Pancreas (tissue), 10 donors: Measurements from ENCODE around the gene TUT4. TPM values are rescaled to one million over a fixed set of nuclear protein-coding genes. Genes with fewer than 3 reads are reported as not detected.
"Not testable (repeated sequence)": the region's sequence is repeated elsewhere in the genome, so short reads cannot be mapped to it uniquely, and the experiment has no call there.

Source experiments
- ATAC-seq, 4 donors: fragments of 200-7000 bp; cut with Tn5 transposase; one replicate each; pipeline versions ENCODE4 v1.8.0 to v1.9.1; 2020; ENCODE audit warnings: mild to moderate bottlenecking in 4 of 4, moderate library complexity in 4 of 4
- DNase-seq, 6 donors: peaks; one replicate each; pipeline ENCODE4 v3.0.0-alpha.2; 2020
- FAIRE-seq: peaks from 2 replicates; lab custom pipeline; 2012; peaks lifted over from hg19 to GRCh38; lab: Jason Lieb, UNC
- H3K27ac ChIP-seq, 4 donors: fragments of 200-600 bp; sonication (generic); 1 replicate in 3 of 4; 2 replicates in 1 of 4; pipeline versions ENCODE4 v1.5.0 to v1.8.0; 2020
- H3K27me3 ChIP-seq, 4 donors: fragments of 200-600 bp; one replicate each; pipeline ENCODE4 v1.8.0; 2021
- H3K36me3 ChIP-seq, 3 donors: fragments of 200-600 bp; sonication (generic) in 1 of 3; one replicate each; pipeline versions ENCODE4 v1.5.0 to v1.8.0; 2020 to 2021
- H3K4me1 ChIP-seq, 3 donors: fragments of 200-600 bp; one replicate each; pipeline ENCODE4 v1.8.0; 2021
- H3K4me3 ChIP-seq, 4 donors: fragments of 200-600 bp; sonication (generic) in 2 of 4; one replicate each; pipeline versions ENCODE4 v1.5.0 to v1.8.0; 2020 to 2021
- H3K9me3 ChIP-seq, 4 donors: fragments of 200-600 bp; one replicate each; pipeline ENCODE4 v1.8.0; 2021
- WGBS, 2 donors: extraction: QIAGEN DNeasy Blood & Tissue Kit; methylation state at CpG; one replicate each; pipeline ENCODE4 v1.1.7; 2013; 5-methylcytosine and 5-hydroxymethylcytosine counted together
- intact Hi-C, 3 donors: fragments of 100-400 bp; cut with DNase I; formaldehyde crosslinking; loops; one replicate each; pipeline versions ENCODE4 v1.11.1 to v1.14.2; 2022
- polyA plus RNA-seq, 2 donors: library from polyadenylated mRNA; stranded (reverse); fragments of 200-250 nt; gene quantifications; one replicate each; pipeline ENCODE4 v1.2.3, GENCODE V29; 2013
- total RNA-seq, 6 donors: library from RNA; stranded (reverse); fragmentation: NEBNext Ultra II Directional in 4 of 6; extraction: Animal tissue kit (Norgen Biotek cat#: 25700) in 4 of 6; gene quantifications; one replicate each; pipeline versions ENCODE4 v1.2.1 to v1.2.4, GENCODE V29; 2021 to 2023
- TF ChIP-seq, protein P1 (sequence below), 4 donors: fragments of 200-600 bp; sonication (generic) in 3 of 4; IDR thresholded peaks; one replicate each; pipeline versions ENCODE4 v1.5.0 to v1.8.0; 2021; ENCODE audit warnings: antibody characterized with exemption in 4 of 4
- donor health status: healthy with polysubstance abuse.
- donor health status: DM: no; HTN: no; CAD: no; lungs with moderate emphysema.
- donor health status: DM: no; HTN: no; CAD: no.
- donor health status: control.
- donor health status: control.
- donor health status: Bipolar disorder and iron deficiency.
- donor health status: DM: yes; HTN: yes; CAD: no.
- donor health status: DM: no; HTN: no; CAD: no.
- donor health status: DM: no; HTN: no; CAD: no.
- donor health status: DM: yes; HTN: yes; CAD: no.

The TUT4 gene
- total and polyA plus RNA-seq, 8 donors: 17.4 to 40.8 (median 24.1) TPM

- Histone ChIP-seq H3K4me3 (no peak overlapping the region), H3K9me3 (no peaks in the 10 kb centered on the region), H3K27ac (no peak overlapping the region), H3K27me3 (no peaks in the 10 kb centered on the region), H3K4me1 (no peaks in the 10 kb centered on the region), H3K36me3 (no peaks in the 10 kb centered on the region)
- intact Hi-C loops: no loop called here
- ATAC-seq (no peak), DNase-seq (no peak), FAIRE-seq (no peak)
- TF ChIP-seq, protein P1, sequence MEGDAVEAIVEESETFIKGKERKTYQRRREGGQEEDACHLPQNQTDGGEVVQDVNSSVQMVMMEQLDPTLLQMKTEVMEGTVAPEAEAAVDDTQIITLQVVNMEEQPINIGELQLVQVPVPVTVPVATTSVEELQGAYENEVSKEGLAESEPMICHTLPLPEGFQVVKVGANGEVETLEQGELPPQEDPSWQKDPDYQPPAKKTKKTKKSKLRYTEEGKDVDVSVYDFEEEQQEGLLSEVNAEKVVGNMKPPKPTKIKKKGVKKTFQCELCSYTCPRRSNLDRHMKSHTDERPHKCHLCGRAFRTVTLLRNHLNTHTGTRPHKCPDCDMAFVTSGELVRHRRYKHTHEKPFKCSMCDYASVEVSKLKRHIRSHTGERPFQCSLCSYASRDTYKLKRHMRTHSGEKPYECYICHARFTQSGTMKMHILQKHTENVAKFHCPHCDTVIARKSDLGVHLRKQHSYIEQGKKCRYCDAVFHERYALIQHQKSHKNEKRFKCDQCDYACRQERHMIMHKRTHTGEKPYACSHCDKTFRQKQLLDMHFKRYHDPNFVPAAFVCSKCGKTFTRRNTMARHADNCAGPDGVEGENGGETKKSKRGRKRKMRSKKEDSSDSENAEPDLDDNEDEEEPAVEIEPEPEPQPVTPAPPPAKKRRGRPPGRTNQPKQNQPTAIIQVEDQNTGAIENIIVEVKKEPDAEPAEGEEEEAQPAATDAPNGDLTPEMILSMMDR (IDR thresholded peaks at IDR 0.05): no peak
- 88 to 94% methylated on average over 10 of the region's 10 CpGs for WGBS, 2 donors
Measured at GRCh38 chr1:52582116-52582696, 29.3 kb upstream of the TUT4 start.

DNA sequence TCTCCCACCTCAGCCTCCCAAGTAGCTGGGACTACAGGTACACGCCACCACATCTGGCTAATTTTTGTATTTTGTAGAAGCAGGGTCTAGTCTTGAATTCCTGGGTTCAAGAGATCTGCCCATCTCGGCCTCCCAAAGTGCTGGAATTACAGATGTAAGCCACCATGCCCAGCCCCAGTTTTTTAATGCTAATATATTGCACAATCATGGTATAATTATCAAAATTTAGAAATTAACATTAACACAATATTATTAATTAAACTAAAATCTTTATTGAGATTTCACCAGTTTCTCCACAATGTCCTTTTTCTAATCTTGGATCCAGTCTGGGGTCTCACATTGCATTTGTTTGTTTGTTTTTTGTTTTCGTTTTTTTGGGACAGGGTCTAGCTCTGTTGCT lies 27.4 kb upstream of the TUT4 start:
- Histone ChIP-seq H3K4me3 (no peak overlapping the region), H3K27ac (no peak overlapping the region), H3K9me3 (no peaks in the 10 kb centered on the region), H3K4me1 (no peaks in the 10 kb centered on the region), H3K27me3 (no peaks in the 10 kb centered on the region), H3K36me3 (no peaks in the 10 kb centered on the region)
- 88 to 90% methylated on average over 3 of the region's 3 CpGs for WGBS, 2 donors
- ATAC-seq (no peak), FAIRE-seq (no peak), DNase-seq (no peak)
- intact Hi-C loops: no loop called here
- TF ChIP-seq, protein P1 (IDR thresholded peaks at IDR 0.05): no peak

DNA sequence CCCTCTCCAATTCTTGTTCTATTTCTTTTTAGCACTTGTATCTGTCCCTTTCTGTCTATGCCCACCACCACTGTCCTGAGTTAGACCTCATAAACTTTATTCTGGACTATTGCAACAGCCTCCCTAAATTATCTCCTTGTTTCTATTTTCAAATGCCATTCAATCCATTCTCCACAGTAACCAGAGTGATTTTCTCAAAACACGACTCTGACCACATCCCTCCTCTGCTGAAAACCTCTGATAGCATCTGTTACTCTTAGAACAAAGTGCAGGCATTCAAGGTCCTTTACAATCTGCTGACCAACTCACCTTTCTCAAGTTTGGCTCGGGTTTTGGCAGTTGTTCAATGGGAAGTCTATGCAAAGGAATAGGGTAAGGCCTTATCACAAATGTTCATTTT lies 26.5 kb upstream of the TUT4 start:
- no peaks in the 10 kb centered on the region for H3K4me1 ChIP-seq
- no peaks in the 10 kb centered on the region for H3K27me3 ChIP-seq
- DNase-seq: peak in 2 of 6 donors; percentile 30 to 38
- peak; percentile 39 to 73 (median 63) for ATAC-seq
- FAIRE-seq: no peak
- TF ChIP-seq, protein P1 (IDR thresholded peaks at IDR 0.05): no peak
- no peaks in the 10 kb centered on the region for H3K9me3 ChIP-seq
- no peak overlapping the region for H3K27ac ChIP-seq
- intact Hi-C loops: no loop called here
- H3K4me3 ChIP-seq: no peak overlapping the region
- 7 to 12% methylated on average over 2 of the region's 2 CpGs for WGBS, 2 donors
- H3K36me3 ChIP-seq: no peaks in the 10 kb centered on the region

DNA sequence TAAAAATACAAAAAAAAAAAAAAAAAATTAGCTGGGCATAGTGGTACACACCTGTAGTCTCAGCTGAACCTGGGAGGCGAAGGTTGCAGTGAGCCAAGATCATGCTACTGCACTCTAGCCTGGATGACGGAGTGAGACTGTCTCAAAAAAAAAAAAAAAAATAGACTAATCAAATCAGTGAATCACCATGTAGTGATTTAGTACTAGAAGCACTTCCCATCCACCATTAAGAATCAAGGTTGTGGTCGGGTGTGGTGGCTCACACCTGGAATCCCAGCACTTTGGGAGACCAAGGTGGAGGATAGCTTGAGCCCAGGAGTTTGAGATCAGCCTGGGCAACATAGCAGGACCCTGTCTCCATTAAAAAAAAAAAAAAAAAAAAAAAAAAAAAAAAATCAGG lies 25.2 kb upstream of the TUT4 start:
- FAIRE-seq, H3K9me3 ChIP-seq, H3K4me1 ChIP-seq, H3K36me3 ChIP-seq, ATAC-seq, H3K4me3 ChIP-seq, DNase-seq, H3K27me3 ChIP-seq, intact Hi-C loops, H3K27ac ChIP-seq: not testable (repeated sequence)
- WGBS, 2 donors: 95 to 97% methylated on average over 3 of the region's 3 CpGs

DNA sequence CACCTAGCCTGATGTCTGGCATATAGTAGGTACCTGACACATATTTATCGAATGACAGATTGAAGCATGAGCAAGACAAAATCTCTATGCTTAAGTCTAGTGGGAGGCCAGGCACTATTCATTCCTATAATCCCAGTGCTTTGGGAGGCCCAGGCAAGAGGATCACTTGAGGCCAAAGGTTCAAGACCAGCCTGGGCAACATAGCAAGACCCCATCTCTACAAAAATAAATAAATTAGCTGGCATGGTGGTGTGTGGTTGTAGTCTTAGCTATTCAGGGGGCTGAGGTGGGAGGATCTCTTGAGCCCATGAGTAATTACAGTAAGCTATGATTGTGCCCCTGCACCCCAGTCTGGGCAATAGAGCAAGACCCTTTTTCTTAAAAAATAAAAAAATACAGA lies 23.2 kb upstream of the TUT4 start:
- WGBS, 2 donors: 94 to 99% methylated on average over 1 of the region's 1 CpG
- no peaks in the 10 kb centered on the region for H3K4me1 ChIP-seq
- FAIRE-seq: no peak
- H3K36me3 ChIP-seq: no peaks in the 10 kb centered on the region
- DNase-seq: no peak
- H3K27ac ChIP-seq: no peak overlapping the region
- no peak overlapping the region for H3K4me3 ChIP-seq
- H3K27me3 ChIP-seq: no peaks in the 10 kb centered on the region
- no peak for ATAC-seq
- TF ChIP-seq, protein P1 (IDR thresholded peaks at IDR 0.05): no peak
- intact Hi-C loops: no loop called here
- no peaks in the 10 kb centered on the region for H3K9me3 ChIP-seq
